ENCODE data around the gene MYBPH.

DNA sequence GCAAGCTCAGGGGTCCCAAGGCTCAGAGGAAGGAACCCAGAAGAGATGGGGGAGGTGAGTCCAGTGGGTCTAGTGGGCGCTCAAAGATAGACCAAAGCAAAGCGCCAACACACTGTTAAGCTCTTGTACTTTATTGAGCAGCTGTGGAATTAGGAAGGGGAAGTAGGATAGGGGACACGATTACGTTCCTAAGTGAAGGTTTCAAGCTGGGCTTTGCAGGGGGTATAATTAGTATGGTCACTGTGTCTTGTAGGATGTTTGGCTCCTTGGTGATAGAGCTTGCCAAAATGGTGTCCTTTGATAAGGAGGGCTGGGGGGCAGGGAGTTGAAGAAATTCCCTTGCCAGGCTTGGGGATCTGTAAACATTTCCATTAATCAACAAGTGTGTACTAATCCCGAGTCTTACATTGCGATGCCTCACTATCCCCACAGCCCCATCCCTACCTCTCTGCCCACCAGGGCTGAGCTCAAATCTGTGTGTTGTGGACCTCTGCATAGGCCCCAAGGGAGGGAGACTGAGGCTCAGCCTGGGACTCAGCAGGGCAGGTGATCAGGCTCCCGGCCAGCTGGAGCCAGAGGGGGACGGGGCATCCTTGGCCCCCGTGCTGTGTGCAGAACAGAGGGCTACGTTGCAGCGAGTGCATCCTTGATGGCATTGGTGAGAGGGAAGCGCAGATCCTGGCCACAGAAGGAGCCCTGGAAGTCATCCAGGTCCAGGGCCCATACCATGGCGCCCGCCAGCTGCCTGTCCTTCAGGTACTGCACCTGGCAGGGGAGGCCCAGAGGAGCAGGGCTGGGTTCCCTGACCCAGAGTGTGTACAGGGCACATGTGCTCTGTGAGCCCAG lies 3.4 kb upstream of the MYBPH start:
- TF ChIP-seq POLR2A (IDR thresholded peaks at IDR 0.05) (no peak), CTCF (IDR thresholded peaks at IDR 0.05) (no peak)

Data from adrenal gland (tissue), 5 donors.